Breast epithelium (tissue), 4 donors: ENCODE results near the gene ADM2. TPM values are rescaled to one million over a fixed set of nuclear protein-coding genes. Genes with fewer than 3 reads are reported as not detected.

Source experiments
- DNase-seq, 2 donors: peaks; one replicate each; pipeline ENCODE4 v3.0.0-alpha.2; 2019; ENCODE audit warnings: low spot score in 2 of 2
- H3K27ac ChIP-seq, 2 donors: fragments of 200-600 bp; sonication (generic) in 1 of 2; one replicate each; pipeline ENCODE4 v1.5.1; 2016 to 2019; ENCODE audit warnings: mild to moderate bottlenecking in 1 of 2
- H3K27me3 ChIP-seq, 2 donors: fragments of 200-600 bp; sonication (generic) in 1 of 2; one replicate each; pipeline versions ENCODE4 v1.5.1 to v1.6.0; 2017 to 2019; ENCODE audit warnings: control low read depth in 1 of 2, mild to moderate bottlenecking in 1 of 2
- H3K36me3 ChIP-seq: fragments of 200-600 bp; one replicate; pipeline ENCODE4 v1.5.1; 2019
- H3K4me1 ChIP-seq, 2 donors: fragments of 200-600 bp; sonication (generic); one replicate each; pipeline ENCODE4 v1.5.1; 2016 to 2019; ENCODE audit warnings: control low read depth in 1 of 2
- H3K4me3 ChIP-seq, 3 donors: fragments of 200-600 bp; sonication (generic); 1 replicate in 2 of 3; 2 replicates in 1 of 3; pipeline ENCODE4 v1.5.1; 2016 to 2019; ENCODE audit warnings: mild to moderate bottlenecking in 3 of 3, moderate library complexity in 2 of 3
- H3K9me3 ChIP-seq, 2 donors: fragments of 200-600 bp; sonication (generic) in 1 of 2; one replicate each; pipeline ENCODE4 v1.5.1; 2016 to 2019; ENCODE audit warnings: control low read depth in 1 of 2
- CTCF ChIP-seq, 3 donors: fragments of 450-650 bp; IDR thresholded peaks; one replicate each; pipeline ENCODE4 v1.5.1; 2016 to 2017; ENCODE audit warnings: antibody characterized with exemption in 3 of 3, mild to moderate bottlenecking in 3 of 3, moderate library complexity in 3 of 3
- POLR2A ChIP-seq: fragments of 450-650 bp; IDR thresholded peaks from one replicate; pipeline ENCODE4 v1.6.1; 2016; ENCODE audit warnings: antibody characterized with exemption, mild to moderate bottlenecking, moderate library complexity
- POLR2AphosphoS5 ChIP-seq, 3 donors: sonication (generic); formaldehyde crosslinking; IDR thresholded peaks; one replicate each; pipeline ENCODE4 v1.6.1; 2017; ENCODE audit warnings: antibody characterized with exemption in 3 of 3
- intact Hi-C: fragments of 100-400 bp; cut with DNase I; formaldehyde crosslinking; loops from one replicate; pipeline ENCODE4 v1.15.1; 2023; ENCODE audit warnings: low total_unique reads
- total RNA-seq, 3 donors: library from RNA; depleted of rRNA; stranded (reverse); fragments of >200 nt; gene quantifications; one replicate each; pipeline ENCODE4 v1.1.0, GENCODE V29; 2016

ADM2 gene
- total RNA-seq, 3 donors from 2014 or later: 0.59 to 0.98 TPM; not detected in 1

GRCh38 chr22:50460938-50461337 lies 20.4 kb upstream of the ADM2 start:
- Histone ChIP-seq H3K9me3 (no peaks in the 10 kb centered on the region), H3K4me1 (no peaks in the 10 kb centered on the region), H3K4me3 (no peak overlapping the region), H3K36me3 (peaks cover 42% of the 10 kb centered on the region), H3K27ac (no peak overlapping the region), H3K27me3 (no peaks in the 10 kb centered on the region)
- TF ChIP-seq CTCF (IDR thresholded peaks at IDR 0.05): no peak
- no peak for TF ChIP-seq POLR2AphosphoS5 (IDR thresholded peaks at IDR 0.05)
- no peak for TF ChIP-seq POLR2A
- intact Hi-C loops: no loop called here
- DNase-seq: no peak

- H3K36me3 ChIP-seq: peaks cover 42% of the 10 kb centered on the region
- DNase-seq: no peak
- intact Hi-C loops: no loop called here
Measured at GRCh38 chr22:50461536-50461935, 19.8 kb upstream of the ADM2 start.

GRCh38 chr22:50461979-50462540 lies 19.3 kb upstream of the ADM2 start:
- Histone ChIP-seq H3K27ac (no peak overlapping the region), H3K9me3 (no peaks in the 10 kb centered on the region), H3K36me3 (peaks cover 42% of the 10 kb centered on the region), H3K4me3 (no peak overlapping the region), H3K27me3 (no peaks in the 10 kb centered on the region), H3K4me1 (no peaks in the 10 kb centered on the region)
- TF ChIP-seq CTCF (IDR thresholded peaks at IDR 0.05): no peak
- TF ChIP-seq POLR2AphosphoS5 (IDR thresholded peaks at IDR 0.05): no peak
- no peak for TF ChIP-seq POLR2A
- DNase-seq: no peak
- intact Hi-C loops: no loop called here

More at GRCh38 chr22:50461536-50461935, 19.8 kb upstream of the ADM2 start:
- Histone ChIP-seq H3K4me1 (no peaks in the 10 kb centered on the region), H3K27me3 (no peaks in the 10 kb centered on the region), H3K27ac (no peak overlapping the region), H3K4me3 (no peak overlapping the region), H3K9me3 (no peaks in the 10 kb centered on the region)
- no peak for TF ChIP-seq POLR2AphosphoS5 (IDR thresholded peaks at IDR 0.05)
- TF ChIP-seq POLR2A: no peak
- no peak for TF ChIP-seq CTCF (IDR thresholded peaks at IDR 0.05)

- no peak for DNase-seq
- H3K36me3 ChIP-seq: peaks cover 42% of the 10 kb centered on the region
- no peaks in the 10 kb centered on the region for H3K9me3 ChIP-seq
- no peaks in the 10 kb centered on the region for H3K27me3 ChIP-seq
- TF ChIP-seq CTCF (IDR thresholded peaks at IDR 0.05) (no peak), POLR2A (no peak), POLR2AphosphoS5 (IDR thresholded peaks at IDR 0.05) (no peak)
- intact Hi-C loops: no loop called here
- no peak overlapping the region for H3K4me3 ChIP-seq
- no peaks in the 10 kb centered on the region for H3K4me1 ChIP-seq
- H3K27ac ChIP-seq: no peak overlapping the region
Measured at GRCh38 chr22:50463188-50463900, 18.0 kb upstream of the ADM2 start.

GRCh38 chr22:50464451-50464850 lies 16.9 kb upstream of the ADM2 start:
- DNase-seq: no peak
- Histone ChIP-seq H3K9me3 (no peaks in the 10 kb centered on the region), H3K36me3 (peaks cover 34% of the 10 kb centered on the region), H3K27me3 (no peaks in the 10 kb centered on the region), H3K27ac (no peak overlapping the region), H3K4me3 (no peak overlapping the region), H3K4me1 (peaks cover 0 to 3% of the 10 kb centered on the region in 2 donors)
- TF ChIP-seq POLR2AphosphoS5 (IDR thresholded peaks at IDR 0.05) (no peak), POLR2A (no peak), CTCF (IDR thresholded peaks at IDR 0.05) (no peak)
- intact Hi-C loops: no loop called here
